Stimulated activated CD8-positive, alpha-beta memory T cell treated with anti-CD3 and anti-CD28 coated beads, Interleukin-4, amount 100 ng/mL, for 48 hours (primary cell): Measurements from ENCODE around the gene NLRP5.
"Not testable (repeated sequence)": the region's sequence is repeated elsewhere in the genome, so short reads cannot be mapped to it uniquely, and the experiment has no call there.

Experiments used
- DNase-seq: peaks from one replicate; pipeline ENCODE4 v3.0.0-alpha.2; 2020

Gene NLRP5

DNA sequence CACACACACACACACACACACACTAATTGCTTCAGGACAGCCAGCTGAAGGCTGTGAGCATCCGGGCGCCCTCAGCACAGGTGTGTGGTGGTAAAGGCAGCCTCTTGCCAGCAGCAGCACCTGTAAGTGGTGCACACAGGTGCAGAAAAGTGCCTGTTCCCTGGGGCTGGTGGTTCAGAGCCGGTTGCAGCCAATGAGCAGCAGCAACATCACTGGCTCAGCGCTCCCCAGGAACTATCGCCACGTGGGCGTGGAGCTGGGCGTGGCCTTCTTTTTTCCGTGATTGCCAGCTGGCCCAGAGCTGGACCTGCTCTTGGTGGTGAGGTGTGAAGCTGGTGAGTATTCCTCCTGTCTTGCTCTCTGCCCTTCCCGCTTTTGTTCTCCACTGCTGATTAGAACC, at the start of gene NLRP5:
NLRP5 (plus strand) TSS at position 289 of the 400 bp plus-strand sequence.
- DNase-seq = no peak

DNA sequence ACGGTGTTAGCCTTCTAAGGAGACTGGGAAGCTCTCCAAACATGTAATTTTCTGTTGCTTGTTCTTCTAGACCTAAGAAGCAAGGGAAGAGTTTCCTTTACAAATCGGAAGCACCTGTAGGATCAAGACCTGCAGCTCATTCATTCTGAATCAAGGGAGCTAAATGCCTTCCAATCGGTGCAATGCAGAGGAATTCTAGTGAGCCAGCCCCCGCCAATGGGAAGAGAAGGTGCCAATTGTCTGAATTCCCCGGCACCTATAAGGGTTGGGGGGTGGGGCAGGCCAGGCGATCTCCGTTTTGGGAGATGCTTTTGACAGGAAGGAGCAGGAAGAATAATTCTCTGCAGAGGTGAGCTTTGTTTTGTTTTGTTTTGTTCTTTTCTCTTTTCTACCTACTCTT, 47.4 kb upstream of the NLRP5 start:
- no peak for DNase-seq

DNA sequence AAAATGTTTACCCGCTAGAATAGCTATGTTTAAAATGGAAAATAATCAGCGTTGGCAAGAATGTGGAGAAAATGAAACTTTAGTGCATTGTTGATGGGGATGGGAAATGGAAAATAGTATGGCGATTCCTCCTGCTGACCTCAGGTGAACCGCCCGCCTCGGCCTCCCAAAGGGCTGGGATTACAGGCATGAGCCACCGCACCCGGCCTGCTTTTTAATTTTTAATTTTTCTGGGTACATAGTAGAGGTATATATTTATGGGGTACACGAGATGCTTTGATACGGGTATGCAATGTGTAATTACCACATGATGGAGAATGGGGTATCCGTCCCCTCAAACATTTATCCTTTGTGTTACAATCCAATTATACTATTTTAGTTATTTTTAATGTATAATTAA, 46.3 kb upstream of the NLRP5 start:
- no peak for DNase-seq

DNA sequence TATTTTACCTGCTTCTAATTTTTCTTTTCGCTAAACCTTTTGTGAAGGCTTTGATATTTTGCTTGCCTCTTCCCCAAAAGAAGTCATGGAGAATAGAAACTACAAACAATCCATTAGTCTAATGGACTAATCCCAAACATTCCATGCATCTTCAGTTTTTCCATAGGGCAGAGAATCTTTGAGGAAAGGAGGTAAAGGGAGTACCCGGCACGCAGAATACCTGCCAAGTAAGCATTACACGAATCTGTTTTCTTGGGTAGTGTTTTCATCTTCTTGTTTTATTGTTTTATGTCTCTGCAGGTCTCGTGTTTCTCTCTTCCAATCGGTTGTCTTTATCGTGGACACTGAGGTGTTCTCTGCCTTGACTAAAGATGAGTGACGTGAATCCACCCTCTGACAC, 39.0 kb upstream of the NLRP5 start, which contains the start of gene NLRP8:
NLRP8 (plus strand) TSS at position 301 of the 400 bp plus-strand sequence.
- no peak for DNase-seq

DNA sequence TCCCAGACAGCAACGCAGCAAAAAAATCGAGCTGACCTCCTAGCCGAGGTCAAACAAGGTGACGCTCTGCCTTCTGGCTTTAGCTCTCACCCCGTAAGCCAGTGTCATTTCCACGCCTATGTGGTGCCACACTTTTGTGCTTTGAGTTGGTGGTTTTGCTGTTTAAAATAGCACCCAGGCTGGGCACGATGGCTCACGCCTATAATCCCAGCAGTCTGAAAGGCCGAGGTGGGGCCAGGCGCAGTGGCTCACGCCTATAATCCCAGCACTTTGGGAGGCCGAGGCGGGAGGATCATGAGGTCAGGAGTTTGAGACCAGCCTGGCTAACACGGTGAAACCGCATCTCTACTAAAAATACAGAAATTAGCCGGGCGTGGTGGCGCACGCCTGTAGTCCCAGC, 36.0 kb upstream of the NLRP5 start:
- not testable (repeated sequence) for DNase-seq

DNA sequence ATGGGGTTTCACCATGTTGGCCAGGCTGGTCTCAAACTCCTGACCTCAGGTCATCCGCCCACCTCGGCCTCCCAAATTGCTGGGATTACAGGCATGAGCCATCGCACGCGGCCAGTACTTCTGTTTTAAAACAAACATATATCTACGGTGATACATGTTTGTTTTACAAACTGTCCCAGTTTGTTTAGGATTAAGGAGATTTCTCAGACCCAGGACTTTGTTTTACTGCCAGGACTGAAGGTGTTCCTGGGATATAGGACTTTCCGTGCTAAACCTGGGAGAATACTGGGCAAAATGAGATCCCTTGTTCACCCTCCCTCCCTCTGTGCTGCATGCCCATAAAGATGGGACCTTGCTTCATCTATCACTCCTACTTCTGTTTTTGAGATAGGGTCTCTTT, 30.1 kb upstream of the NLRP5 start:
- no peak for DNase-seq

DNA sequence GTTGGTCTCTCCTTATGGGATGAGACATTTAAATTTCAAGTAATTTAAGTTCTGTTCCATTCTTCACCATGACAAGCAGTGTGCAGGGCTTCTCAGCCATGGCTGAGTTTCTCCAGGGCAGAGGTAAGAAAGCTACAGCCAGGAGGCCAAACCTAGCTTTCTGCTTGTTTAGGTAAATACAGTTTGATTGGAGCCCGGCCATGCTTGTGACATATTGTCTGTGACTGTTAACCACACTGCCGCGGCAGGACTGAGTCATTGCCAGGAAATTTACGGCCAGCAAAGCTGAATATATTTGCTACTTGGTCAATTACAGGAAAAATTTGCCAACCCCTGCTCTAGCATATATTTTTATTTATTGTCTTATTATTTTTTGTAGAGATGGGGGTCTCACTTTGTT, 28.2 kb upstream of the NLRP5 start:
- no peak for DNase-seq

DNA sequence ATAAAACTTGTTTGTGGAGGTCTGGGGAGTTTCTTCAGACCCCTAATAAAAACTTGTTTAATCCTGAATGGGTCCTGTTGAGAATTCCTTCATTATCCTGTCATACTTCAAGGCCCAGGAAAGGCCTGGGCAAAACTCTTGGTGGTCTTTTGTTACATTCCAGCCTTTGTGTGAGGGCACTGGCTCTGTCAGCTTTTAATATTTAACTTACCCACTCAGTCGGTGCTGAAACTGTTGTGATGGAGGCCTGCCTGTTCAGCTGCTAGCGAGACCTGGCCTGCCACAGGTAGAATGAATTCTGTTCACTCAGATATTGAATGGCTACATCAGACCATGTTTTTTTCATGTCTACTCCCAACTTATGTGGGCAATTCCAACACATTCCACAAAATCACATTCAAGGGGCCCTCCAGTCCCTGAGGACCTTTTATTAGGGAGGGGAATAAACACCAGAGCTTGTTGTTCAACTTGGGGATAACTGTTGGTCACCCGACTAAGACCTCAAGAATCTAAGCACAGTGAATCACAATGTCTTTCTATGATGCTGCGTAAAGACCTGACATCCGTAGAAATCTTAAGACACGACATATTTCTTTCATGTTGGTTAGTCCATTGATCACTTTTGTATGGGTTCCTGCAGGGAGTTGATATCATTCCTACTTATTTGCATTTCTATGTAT, 26.4 kb upstream of the NLRP5 start:
- DNase-seq = no peak

DNA sequence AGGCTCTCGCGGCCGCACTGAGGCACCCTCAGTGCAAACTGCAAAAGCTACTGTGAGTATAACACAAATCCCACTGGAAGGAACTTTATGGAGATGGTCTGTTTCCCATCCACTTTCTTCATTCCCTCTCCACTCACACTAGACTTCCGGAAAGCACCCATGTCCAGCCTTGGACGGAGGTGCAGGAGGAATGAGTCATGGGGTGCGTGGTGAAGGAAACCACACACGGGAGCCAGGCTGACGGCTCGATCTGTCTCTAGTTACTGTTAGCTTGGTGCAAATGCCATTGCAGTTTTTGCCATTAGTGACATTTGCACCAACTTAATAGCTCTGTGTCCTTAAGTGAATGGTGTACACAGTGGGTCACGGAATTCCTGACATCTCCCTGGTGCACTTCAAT, 24.4 kb upstream of the NLRP5 start:
- DNase-seq = no peak

DNA sequence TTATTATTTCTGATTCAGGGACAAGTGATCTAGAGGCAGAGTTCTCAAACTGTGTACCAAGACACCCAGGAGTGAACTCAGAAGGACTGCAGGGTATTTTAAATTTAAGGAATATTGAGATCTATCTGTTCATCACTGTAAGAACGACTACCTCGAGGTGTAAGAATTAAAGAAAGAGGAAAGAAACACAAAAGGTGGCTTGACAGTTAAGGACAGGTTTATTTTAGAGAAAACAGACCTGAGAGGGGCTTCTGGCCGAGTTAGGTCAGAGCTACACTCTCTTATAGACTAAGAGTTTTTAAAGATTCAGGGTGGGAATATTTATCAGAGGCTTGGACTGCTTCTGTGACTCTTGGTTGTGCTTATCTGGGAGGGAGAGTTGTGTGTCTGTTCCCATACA, 12.6 kb upstream of the NLRP5 start:
- DNase-seq = no peak

DNA sequence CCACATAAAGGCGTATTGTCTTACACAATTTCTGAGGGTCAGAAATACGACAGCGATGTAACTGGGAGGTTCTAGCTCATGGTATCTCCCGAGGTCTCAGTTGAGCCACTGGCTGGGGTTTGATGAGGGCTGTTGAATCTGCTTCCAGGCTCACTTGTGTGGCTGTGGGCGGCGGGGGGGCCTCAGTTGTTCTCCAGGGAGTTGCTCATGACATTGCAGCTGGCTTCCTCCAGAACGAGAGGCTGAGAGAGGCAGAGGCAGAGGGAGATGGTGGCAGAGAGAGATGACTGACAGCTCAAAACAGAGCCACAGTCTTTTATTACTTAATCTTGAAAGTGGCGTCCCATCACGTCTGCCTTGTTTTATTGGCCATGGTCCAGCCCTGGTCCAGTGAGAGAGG, 6.2 kb upstream of the NLRP5 start:
- DNase-seq = no peak

DNA sequence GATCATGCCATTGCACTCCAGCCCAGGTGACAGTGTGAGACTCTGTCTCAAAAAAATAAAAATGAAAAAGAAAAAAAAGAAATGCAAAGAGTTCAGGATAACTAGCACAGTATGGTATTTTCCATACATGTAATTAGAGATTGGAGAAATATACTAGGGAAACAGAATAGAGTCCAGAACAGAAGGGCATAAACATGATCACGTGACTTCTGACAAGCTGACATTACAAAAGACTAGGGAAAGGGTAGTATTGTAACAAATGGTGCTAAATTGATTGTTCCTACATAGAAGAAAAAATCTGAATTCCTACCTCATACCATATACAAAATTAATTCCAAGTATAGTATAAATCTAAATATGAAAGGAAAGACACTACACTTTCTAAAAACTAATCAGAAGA, 1.3 kb upstream of the NLRP5 start:
- DNase-seq = no peak

DNA sequence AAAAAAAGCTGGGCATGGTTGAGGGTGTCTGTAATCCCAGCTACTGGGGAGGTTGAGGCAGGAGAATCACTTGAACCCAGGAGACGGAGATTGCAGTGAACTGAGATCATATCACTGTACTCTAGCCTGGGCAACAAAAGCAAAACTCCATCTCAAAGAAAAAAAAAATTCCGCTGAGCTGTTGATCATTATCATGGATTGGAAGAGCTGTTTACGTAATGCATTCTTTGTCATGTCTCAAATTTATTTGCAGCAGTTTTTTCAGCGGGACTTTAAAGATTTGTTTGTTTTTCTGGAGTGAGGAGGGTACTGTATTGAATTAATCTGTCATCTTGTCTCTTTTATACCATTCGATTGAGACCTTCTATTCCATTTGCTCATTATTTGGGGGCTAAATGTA, 4.3 kb downstream of the NLRP5 start:
- DNase-seq = no peak

DNA sequence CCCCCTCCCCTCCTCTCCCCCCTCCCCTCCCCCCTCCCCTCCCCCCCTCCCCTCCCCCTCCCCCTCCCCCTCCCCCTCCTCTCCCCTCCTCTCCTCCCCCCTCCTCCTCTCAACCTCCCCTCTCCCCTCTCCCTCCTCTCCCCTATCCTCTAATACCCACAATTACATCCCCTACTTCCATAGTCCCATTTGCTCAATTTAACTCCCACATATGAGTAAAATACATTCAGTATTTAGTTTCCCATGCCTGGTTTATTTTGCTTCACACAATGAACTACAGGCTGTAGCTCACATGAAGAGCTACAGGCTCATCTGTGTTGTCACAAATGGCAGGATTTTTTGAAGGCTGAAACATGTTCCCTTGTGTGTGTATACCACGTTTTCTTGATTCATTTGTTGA, 6.9 kb downstream of the NLRP5 start:
- DNase-seq = no peak

DNA sequence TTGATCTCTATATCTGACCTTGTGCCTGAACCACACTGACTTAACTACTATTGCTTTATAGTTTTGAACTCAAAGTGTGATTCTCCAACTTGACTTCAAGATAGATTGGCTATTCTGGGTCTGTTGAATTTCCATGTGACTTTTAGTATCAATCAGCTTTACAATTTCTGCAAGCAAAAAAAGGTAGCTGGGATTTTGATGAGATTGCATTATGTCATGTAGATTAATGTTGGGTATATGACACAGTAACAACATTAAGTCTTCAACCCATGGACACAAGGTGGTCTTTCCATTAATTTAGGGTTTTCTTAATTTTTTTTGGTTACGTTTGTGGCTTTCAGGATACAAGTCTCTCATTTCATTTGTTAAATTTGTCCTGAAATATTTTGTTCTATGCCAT, 28.2 kb downstream of the NLRP5 start:
- DNase-seq = no peak

DNA sequence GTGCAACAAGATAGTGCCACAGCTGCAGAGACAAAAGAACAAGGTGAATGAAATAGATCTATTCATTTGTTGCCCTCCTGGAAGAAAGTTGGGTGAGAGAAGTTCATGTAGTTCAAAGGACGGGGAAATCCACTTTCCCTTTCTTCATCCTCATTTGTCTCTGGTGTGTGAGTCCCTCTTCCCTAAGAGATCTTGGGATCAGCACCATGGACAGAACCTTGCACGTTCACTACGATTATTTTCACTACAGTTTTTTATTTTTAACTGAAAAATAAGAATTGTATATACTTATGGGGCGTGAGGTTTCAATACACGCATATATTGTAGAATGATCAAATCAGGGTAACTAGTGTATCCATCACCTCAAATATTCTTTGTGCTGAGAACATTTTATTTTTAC, 29.2 kb downstream of the NLRP5 start:
- no peak for DNase-seq

DNA sequence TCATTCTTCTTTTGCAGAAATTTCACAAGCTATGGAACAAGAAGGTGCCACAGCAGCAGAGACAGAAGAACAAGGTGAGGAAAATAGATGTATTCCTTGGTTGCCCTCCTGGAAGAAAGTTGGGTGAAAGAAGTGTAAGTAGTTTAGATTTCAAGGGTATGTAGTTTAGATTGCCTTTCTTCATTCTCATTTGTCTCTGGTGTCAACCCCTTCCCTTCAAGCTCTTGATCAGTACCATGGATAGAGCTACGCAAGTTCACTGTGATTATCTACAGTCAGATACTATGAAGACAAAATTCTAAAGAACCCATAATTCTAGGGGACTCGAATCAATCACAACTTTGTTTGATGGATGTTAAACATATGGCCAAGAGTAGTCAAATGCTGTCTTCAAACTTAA, 32.8 kb downstream of the NLRP5 start:
- not testable (repeated sequence) for DNase-seq

DNA sequence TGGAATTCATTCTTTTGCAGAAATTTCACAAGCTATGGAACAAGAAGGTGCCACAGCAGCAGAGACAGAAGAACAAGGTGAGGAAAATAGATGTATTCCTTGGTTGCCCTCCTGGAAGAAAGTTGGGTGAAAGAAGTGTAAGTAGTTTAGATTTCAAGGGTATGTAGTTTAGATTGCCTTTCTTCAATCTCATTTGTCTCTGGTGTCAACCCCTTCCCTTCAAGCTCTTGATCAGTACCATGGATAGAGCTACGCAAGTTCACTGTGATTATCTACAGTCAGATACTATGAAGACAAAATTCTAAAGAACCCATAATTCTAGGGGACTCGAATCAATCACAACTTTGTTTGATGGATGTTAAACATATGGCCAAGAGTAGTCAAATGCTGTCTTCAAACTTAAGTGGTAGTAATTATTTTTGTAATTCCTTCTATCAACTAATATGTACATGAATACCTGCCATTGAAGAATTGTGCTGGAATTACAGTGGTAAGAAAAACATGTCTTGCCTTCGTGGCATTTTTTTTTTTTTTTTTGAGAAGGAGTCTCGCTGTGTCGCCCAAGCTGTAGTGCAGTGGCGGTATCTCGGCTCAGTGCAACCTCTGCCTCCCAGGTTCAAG, 33.9 kb downstream of the NLRP5 start:
- not testable (repeated sequence) for DNase-seq

DNA sequence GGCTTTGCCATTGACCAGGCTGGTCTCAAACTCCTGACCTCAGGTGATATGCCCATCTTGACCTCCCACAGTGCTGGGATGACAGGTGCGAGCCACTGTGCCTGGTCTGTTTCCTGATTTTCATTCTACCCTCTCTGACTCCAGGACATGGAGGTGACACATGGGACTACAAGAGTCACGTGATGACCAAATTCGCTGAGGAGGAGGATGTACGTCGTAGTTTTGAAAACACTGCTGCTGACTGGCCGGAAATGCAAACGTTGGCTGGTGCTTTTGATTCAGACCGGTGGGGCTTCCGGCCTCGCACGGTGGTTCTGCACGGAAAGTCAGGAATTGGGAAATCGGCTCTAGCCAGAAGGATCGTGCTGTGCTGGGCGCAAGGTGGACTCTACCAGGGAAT, 40.2 kb downstream of the NLRP5 start:
- DNase-seq = no peak

DNA sequence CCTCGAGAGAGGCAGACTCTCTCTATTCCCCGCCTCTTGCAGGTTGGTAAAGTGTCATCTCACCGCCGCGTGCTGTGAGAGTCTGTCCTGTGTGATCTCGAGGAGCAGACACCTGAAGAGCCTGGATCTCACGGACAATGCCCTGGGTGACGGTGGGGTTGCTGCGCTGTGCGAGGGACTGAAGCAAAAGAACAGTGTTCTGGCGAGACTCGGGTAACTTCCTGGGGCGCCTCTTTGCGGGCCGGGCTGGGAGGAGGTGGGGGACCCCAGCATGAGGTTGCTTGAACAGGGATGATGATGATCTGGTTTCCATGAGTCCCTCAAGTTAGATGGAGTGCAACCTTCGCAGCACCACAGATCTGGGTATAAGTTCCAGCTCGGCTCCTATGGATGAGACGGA, 67.0 kb downstream of the NLRP5 start:
- no peak for DNase-seq

DNA sequence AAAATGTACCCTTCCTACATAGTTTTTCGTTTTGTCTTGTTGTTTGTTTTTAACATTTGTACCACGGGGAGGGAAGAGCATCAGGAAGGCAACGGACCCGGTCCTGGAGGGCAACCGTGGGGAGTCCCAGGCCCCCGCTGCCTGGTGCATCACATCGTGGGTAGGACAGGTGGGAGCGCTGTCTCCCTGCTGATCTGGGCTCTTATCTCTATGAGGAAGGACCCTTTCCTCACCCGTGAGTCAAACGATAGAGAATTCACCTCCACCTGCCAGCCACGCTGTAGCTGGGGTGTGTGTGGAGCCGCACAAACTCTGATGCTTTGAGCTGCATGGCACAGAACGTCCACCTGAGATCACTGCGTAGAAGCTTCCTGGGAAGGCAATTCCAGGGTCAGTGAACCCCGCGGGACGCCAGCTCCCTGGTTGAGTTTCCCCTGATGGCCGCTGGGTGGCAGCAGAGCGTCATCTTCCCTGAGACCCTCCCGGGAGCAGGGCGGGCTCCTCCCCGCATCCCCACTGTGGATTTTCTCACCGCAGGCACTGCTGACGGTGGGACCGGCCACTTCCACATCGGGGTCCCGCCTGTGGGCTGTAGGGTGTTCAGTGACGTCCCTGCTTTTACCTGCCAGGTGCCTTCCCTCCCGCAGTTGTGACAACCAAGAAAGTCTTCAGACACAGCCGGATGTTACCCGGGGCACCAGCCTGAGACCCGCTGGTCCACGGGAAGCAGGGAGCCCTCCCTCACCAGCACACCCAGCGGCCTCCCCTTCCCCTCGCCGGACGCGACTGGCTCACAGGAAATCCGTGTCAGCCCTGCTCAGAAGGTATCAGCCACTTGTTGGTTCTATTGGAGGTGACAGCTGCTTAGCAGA, 79.8 kb downstream of the NLRP5 start:
- DNase-seq = peak; percentile 79

DNA sequence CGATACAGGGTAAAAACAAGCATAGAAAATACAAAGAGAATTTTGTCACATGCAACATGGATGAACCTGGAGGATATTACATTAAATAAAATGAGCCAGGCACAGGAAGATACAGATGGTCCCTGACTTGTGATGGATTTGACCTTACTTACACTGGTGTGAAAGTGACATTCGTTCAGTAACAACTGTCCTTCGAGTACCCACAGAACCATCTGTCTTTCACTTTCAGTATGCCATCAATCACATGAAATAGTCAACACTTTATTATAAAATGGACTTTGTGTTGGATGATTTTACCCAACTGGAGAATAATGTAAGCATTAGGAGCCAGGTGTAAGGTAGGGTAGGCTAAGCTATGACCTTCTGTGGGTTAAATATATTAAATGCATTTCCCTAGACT, 83.1 kb downstream of the NLRP5 start:
- no peak for DNase-seq

DNA sequence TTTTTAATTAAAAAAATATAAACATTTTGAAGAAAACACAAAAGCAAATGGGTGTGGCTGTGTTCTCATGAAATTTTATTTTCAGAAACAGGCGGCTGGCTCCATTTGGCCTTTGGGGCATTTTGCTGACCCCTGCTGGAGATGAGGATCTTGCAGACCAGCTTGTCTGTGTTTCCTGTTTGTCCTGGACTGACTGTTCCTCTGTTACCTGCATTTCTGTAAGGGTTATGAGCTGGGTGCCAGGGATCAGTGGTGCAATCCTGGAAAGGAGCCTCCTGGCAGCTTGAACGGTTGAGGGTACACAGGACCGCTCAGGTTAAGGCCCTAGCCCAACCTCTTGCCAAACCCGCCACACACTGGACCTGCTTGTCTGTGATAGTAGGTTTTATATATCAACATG, 84.6 kb downstream of the NLRP5 start:
- no peak for DNase-seq

DNA sequence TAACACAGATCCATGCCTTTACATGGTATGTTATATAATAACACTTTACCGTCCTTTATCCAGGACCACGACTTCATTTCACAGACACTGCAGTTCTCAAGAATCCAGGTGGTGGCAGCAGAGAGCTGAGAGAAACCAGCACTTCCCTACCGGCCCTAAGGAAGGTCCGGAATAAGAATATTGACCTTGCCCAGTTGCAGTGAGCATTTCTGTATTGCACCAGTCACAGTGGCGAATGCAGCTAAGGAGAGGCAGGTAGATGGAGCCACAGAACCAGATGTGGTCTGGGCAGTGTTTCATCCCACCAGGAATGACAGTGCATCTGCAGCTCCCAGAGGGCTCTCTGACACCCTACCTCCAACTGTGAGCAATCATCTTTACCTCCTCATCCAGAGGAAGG, 89.9 kb downstream of the NLRP5 start:
- DNase-seq = peak; percentile 74
